Raji (cell line): ENCODE data around the gene RBM3.

Source experiments
- POLR2A ChIP-seq: IDR thresholded peaks from 2 replicates; pipeline ENCODE4 v1.6.1; 2011; ENCODE audit warnings: low read depth, low read length, control low read depth; ENCODE audit not compliant: insufficient read depth

Gene RBM3

GRCh38 chrX:48599341-48599740 lies 25.1 kb downstream of the RBM3 start:
- TF ChIP-seq POLR2A, result no peak

GRCh38 chrX:48600226-48600625 lies 25.9 kb downstream of the RBM3 start:
- no peak for TF ChIP-seq POLR2A

GRCh38 chrX:48601741-48602394 lies 27.6 kb downstream of the RBM3 start:
- TF ChIP-seq POLR2A, result no peak

- no peak for TF ChIP-seq POLR2A
These were observed 30.4 kb downstream of the RBM3 start for GRCh38 chrX:48604701-48605100.

GRCh38 chrX:48606091-48606490 lies 31.8 kb downstream of the RBM3 start:
- no peak for TF ChIP-seq POLR2A

- TF ChIP-seq POLR2A, result no peak
These were observed 37.4 kb downstream of the RBM3 start for GRCh38 chrX:48611703-48612102.

- no peak for TF ChIP-seq POLR2A
These were observed 39.3 kb downstream of the RBM3 start for GRCh38 chrX:48613502-48614160.

- TF ChIP-seq POLR2A, result no peak
These were observed 42.3 kb downstream of the RBM3 start for GRCh38 chrX:48616576-48616975.

GRCh38 chrX:48617542-48618340 lies 43.5 kb downstream of the RBM3 start:
- no peak for TF ChIP-seq POLR2A

- no peak for TF ChIP-seq POLR2A
These were observed 52.4 kb downstream of the RBM3 start for GRCh38 chrX:48626401-48627298.
